ENCODE data around the gene SLC25A47.
A peak's percentile ranks its signal among the peaks of the same experiment; 100 is the strongest.

DNA sequence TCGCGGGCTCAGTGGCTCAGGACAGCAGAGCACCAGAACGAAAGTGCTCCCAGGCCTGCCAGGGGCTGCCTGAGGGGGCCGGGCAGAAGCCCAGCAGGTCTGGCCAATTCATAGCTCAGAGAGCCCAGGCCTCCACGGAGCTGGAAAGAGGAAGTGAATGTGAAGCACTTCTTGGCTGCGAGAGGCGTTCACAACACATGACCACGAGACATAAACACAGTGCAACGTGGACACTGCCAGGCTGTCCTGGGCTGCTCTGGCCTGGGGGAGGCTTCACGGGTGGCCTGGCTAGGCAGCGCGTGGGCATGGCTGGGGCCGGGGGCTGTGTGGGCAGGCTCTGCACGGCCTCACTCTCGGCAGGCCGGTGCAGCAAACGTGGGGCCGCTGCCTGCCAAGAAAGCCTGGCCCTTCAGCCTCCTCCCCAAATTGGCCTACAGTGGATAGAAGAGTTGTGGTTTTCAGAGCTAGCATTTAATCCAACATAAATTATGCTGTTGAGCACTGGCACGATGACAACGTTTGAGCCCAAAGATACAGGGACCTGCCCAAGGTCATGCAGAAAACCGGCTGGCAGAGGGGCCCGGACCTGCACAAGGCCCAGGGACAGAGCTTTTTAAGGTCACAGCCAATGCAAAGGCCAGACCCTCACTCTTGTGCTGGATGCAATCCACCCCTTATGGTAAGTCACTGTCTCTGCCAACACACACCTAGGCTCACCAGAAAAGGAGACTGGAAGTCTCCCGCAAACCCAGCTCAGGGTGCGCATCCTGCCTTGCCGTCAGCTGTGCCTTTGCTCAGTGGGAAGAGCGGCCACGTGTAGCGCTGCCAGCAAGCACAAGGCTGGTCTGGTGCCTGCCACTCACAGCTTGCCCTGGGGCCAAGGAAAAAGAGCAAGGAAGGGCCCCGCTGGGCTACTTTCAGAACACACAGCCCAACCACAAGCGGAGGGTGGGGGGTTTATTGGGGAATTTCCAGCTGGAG, 25.5 kb upstream of the SLC25A47 start:
- TF ChIP-seq, protein P1, sequence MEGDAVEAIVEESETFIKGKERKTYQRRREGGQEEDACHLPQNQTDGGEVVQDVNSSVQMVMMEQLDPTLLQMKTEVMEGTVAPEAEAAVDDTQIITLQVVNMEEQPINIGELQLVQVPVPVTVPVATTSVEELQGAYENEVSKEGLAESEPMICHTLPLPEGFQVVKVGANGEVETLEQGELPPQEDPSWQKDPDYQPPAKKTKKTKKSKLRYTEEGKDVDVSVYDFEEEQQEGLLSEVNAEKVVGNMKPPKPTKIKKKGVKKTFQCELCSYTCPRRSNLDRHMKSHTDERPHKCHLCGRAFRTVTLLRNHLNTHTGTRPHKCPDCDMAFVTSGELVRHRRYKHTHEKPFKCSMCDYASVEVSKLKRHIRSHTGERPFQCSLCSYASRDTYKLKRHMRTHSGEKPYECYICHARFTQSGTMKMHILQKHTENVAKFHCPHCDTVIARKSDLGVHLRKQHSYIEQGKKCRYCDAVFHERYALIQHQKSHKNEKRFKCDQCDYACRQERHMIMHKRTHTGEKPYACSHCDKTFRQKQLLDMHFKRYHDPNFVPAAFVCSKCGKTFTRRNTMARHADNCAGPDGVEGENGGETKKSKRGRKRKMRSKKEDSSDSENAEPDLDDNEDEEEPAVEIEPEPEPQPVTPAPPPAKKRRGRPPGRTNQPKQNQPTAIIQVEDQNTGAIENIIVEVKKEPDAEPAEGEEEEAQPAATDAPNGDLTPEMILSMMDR (IDR thresholded peaks at IDR 0.05) = no peak
- TF ChIP-seq POLR2A (IDR thresholded peaks at IDR 0.05) = peak in 1 of 2 donors; percentile 58
